ENCODE data around the gene ETS2. TPM values are rescaled to one million over a fixed set of nuclear protein-coding genes. Genes with fewer than 3 reads are reported as not detected.

ETS2 gene
- polyA plus RNA-seq, 1 donor from 2014 or later: 11.6 TPM

DNA sequence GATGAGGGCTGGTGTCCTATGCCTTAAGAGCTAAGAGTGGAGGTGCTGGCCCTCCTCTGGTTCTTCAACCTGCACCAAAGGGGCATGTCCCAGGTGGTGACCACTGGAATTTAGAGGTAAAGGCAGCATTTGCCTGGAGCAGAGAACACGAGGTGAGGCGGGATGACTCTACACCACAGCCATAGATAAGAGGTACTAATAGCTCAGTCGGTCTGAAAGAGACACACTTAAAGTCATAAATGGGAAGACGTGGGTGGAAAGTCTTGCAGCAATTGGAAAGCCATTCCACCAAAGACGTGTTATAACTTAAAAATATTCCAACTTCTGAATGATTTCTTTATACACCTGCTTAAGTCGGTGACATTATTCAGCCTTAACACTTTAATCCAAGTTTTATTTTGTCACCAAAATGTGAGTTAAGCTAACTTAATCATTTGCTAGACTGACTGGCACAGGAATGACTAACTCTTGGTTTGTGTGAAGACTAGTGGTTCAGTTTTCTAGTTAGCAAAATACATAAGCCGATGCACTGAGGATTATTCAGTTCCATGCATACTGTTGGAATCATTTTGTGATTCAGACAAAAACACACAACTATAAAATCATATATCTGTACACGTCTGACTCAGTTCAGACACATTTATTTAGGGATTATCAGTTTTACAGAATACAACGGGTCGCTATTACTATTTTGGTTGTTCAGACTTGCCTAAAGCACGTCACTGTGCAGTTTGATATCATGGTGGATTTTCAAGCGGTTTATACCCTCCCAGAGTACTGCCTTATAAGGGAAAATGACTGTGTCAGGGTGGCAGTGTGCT is 4.6 kb upstream of the ETS2 start:
- H3F3A ChIP-seq (ENCODE audit: insufficient read depth, low read length, poor library complexity, severe bottlenecking): no peaks in the 10 kb centered on the region
- no peaks in the 10 kb centered on the region for H3K9me3 ChIP-seq (ENCODE audit: low read length)
- TF ChIP-seq TAF1 (IDR thresholded peaks at IDR 0.05; ENCODE audit: low read depth): no peak
- TF ChIP-seq SMC3 (conservative IDR thresholded peaks at IDR 0.05; ENCODE audit: poor library complexity): no peak
- TF ChIP-seq, protein P1, sequence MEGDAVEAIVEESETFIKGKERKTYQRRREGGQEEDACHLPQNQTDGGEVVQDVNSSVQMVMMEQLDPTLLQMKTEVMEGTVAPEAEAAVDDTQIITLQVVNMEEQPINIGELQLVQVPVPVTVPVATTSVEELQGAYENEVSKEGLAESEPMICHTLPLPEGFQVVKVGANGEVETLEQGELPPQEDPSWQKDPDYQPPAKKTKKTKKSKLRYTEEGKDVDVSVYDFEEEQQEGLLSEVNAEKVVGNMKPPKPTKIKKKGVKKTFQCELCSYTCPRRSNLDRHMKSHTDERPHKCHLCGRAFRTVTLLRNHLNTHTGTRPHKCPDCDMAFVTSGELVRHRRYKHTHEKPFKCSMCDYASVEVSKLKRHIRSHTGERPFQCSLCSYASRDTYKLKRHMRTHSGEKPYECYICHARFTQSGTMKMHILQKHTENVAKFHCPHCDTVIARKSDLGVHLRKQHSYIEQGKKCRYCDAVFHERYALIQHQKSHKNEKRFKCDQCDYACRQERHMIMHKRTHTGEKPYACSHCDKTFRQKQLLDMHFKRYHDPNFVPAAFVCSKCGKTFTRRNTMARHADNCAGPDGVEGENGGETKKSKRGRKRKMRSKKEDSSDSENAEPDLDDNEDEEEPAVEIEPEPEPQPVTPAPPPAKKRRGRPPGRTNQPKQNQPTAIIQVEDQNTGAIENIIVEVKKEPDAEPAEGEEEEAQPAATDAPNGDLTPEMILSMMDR (IDR thresholded peaks at IDR 0.05; ENCODE audit: poor library complexity, severe bottlenecking): no peak
- TF ChIP-seq RAD21 (conservative IDR thresholded peaks at IDR 0.05): no peak
- TF ChIP-seq EP300 (conservative IDR thresholded peaks at IDR 0.05; ENCODE audit: poor library complexity, severe bottlenecking): no peak
- no peaks in the 10 kb centered on the region for H4K20me1 ChIP-seq (ENCODE audit: insufficient read depth)
- no peak overlapping the region for H2AFZ ChIP-seq (ENCODE audit: low read depth, low read length)
- H3K27me3 ChIP-seq (ENCODE audit: insufficient read depth, low read depth, low read length): no peaks in the 10 kb centered on the region
- H3K9me2 ChIP-seq (ENCODE audit: insufficient read depth, low read length): no peaks in the 10 kb centered on the region
- H3K4me3 ChIP-seq (ENCODE audit: low read length): no peak overlapping the region
- no peaks in the 10 kb centered on the region for H3K79me2 ChIP-seq (replicated peaks; ENCODE audit: insufficient read depth, low read length)
- H3K4me2 ChIP-seq (ENCODE audit: low read length): no peak overlapping the region
- no peak overlapping the region for H3K9ac ChIP-seq (ENCODE audit: low read length)
- H3K27ac ChIP-seq (ENCODE audit: low read length): no peak overlapping the region
- no peaks in the 10 kb centered on the region for H3K36me3 ChIP-seq (ENCODE audit: insufficient read depth, low read length)

DNA sequence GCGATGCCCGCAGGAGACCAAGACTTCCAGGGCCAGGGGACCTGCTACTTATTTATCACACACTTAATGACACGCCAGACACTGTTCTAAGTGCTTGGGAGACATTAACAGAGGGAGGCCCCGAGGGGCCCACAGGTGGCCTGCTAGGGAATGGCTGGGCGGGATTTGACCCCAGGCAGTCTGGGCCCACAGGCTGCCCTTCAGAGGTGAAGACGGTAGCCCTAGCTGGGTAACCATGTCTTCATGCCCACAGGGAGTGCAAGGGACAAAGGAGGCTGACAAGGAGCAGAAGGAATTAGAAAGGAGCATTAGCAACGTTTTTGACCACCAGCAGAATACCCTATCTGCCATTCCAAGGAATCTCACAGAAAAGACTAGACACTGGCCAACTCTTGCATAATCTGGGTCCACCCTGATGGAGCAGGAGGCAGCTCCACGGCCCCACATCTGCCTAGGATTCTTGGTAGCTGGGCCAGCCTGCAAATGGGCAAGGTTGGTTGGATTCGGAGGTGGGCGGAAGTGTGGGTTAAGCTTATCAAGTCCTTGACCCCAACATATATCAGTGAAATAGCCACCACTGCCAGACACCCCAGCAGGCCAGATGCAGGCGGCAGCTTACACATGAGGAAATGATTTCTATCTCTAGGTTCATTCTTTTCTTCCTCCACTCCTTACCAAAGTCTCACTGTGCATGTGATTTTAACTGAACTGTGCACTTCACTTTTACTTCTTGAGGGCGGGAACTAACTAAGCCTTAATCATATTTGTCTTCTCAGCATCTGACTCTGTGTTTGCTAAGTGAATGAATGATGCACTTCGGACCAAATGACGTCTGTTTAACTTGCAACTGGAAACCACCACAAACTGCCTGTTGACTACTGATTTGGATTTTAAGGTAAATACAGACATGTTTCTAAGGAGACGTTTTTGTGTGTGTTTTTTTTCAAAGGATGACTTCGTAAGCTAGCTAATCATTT is 3.4 kb upstream of the ETS2 start:
- no peak overlapping the region for H3K27ac ChIP-seq (ENCODE audit: low read length)
- H3K9ac ChIP-seq (ENCODE audit: low read length): no peak overlapping the region
- TF ChIP-seq, protein P1 (IDR thresholded peaks at IDR 0.05; ENCODE audit: poor library complexity, severe bottlenecking): no peak
- TF ChIP-seq, protein P2, sequence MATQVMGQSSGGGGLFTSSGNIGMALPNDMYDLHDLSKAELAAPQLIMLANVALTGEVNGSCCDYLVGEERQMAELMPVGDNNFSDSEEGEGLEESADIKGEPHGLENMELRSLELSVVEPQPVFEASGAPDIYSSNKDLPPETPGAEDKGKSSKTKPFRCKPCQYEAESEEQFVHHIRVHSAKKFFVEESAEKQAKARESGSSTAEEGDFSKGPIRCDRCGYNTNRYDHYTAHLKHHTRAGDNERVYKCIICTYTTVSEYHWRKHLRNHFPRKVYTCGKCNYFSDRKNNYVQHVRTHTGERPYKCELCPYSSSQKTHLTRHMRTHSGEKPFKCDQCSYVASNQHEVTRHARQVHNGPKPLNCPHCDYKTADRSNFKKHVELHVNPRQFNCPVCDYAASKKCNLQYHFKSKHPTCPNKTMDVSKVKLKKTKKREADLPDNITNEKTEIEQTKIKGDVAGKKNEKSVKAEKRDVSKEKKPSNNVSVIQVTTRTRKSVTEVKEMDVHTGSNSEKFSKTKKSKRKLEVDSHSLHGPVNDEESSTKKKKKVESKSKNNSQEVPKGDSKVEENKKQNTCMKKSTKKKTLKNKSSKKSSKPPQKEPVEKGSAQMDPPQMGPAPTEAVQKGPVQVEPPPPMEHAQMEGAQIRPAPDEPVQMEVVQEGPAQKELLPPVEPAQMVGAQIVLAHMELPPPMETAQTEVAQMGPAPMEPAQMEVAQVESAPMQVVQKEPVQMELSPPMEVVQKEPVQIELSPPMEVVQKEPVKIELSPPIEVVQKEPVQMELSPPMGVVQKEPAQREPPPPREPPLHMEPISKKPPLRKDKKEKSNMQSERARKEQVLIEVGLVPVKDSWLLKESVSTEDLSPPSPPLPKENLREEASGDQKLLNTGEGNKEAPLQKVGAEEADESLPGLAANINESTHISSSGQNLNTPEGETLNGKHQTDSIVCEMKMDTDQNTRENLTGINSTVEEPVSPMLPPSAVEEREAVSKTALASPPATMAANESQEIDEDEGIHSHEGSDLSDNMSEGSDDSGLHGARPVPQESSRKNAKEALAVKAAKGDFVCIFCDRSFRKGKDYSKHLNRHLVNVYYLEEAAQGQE (IDR thresholded peaks at IDR 0.05; ENCODE audit: borderline replicate concordance): no peak
- no peak for TF ChIP-seq POLR2AphosphoS5 (IDR thresholded peaks at IDR 0.05)
- no peak for TF ChIP-seq EZH2 (IDR thresholded peaks at IDR 0.05; ENCODE audit: borderline replicate concordance, insufficient read depth, low read length, poor library complexity, severe bottlenecking)
- TF ChIP-seq MXI1 (conservative IDR thresholded peaks at IDR 0.05; ENCODE audit: poor library complexity, severe bottlenecking): no peak
- TF ChIP-seq RAD21 (conservative IDR thresholded peaks at IDR 0.05): no peak
- no peak for TF ChIP-seq EP300 (conservative IDR thresholded peaks at IDR 0.05; ENCODE audit: poor library complexity, severe bottlenecking)
- no peak for TF ChIP-seq SMC3 (conservative IDR thresholded peaks at IDR 0.05; ENCODE audit: poor library complexity)
- TF ChIP-seq TAF1 (IDR thresholded peaks at IDR 0.05; ENCODE audit: low read depth): no peak
- H3K9me2 ChIP-seq (ENCODE audit: insufficient read depth, low read length): no peaks in the 10 kb centered on the region
- no peak overlapping the region for H3K4me3 ChIP-seq (ENCODE audit: low read length)
- H3F3A ChIP-seq (ENCODE audit: insufficient read depth, low read length, poor library complexity, severe bottlenecking): no peaks in the 10 kb centered on the region
- H3K9me3 ChIP-seq (ENCODE audit: low read length): no peaks in the 10 kb centered on the region
- H4K20me1 ChIP-seq (ENCODE audit: insufficient read depth): no peaks in the 10 kb centered on the region
- H2AFZ ChIP-seq (ENCODE audit: low read depth, low read length): no peak overlapping the region
- no peak overlapping the region for H3K4me2 ChIP-seq (ENCODE audit: low read length)
- peaks cover 3% of the 10 kb centered on the region for H3K79me2 ChIP-seq (replicated peaks; ENCODE audit: insufficient read depth, low read length)
- no peaks in the 10 kb centered on the region for H3K36me3 ChIP-seq (ENCODE audit: insufficient read depth, low read length)
- no peaks in the 10 kb centered on the region for H3K27me3 ChIP-seq (ENCODE audit: insufficient read depth, low read depth, low read length)

Data from neural cell (in vitro differentiated cells).